H1 (cell line): ENCODE measurements around the gene MAB21L3. TPM values are rescaled to one million over a fixed set of nuclear protein-coding genes. Genes with fewer than 3 reads are reported as not detected.

ENCODE experiments used
- CTCF ChIA-PET: fragments of 300-600 bp; sonication (Branson Sonifier 250); formaldehyde crosslinking; loops from one replicate; lab custom pipeline; 2021; ENCODE audit not compliant: partially characterized antibody; lab: Charles Lee
- POLR2A ChIA-PET: fragments of 300-600 bp; sonication (Branson Sonifier 250); formaldehyde crosslinking; loops from one replicate; lab custom pipeline; 2021; ENCODE audit warnings: inconsistent platforms; ENCODE audit not compliant: partially characterized antibody; lab: Charles Lee
- DNase-seq, 2 experiments: peaks; one replicate each; pipeline versions ENCODE4 v3.0.0 to v3.0.0-alpha.2; 2010 to 2022; ENCODE audit warnings: low spot score in 2 of 2, low read depth in 1 of 2, mixed read lengths in 1 of 2
- FAIRE-seq: peaks from 2 replicates; lab custom pipeline; 2011; peaks lifted over from hg19 to GRCh38; lab: Jason Lieb, UNC
- H2AFZ ChIP-seq: 2 replicates; pipeline ENCODE4 v1.8.1; 2012; ENCODE audit warnings: low read length, inconsistent platforms
- H2AK5ac ChIP-seq: 2 replicates; pipeline ENCODE4 v1.6.1; 2013; ENCODE audit warnings: low read depth, low read length
- H2BK120ac ChIP-seq: replicated peaks from 2 replicates; pipeline ENCODE3; 2013; ENCODE audit warnings: low read depth, low read length, inconsistent platforms
- H2BK12ac ChIP-seq: 2 replicates; pipeline ENCODE4 v1.6.1; 2013; ENCODE audit warnings: low read depth, low read length
- H2BK15ac ChIP-seq: 2 replicates; pipeline ENCODE4 v1.6.1; 2013; ENCODE audit warnings: low read length
- H2BK20ac ChIP-seq: 2 replicates; pipeline ENCODE4 v1.6.1; 2013; ENCODE audit warnings: low read length
- H2BK5ac ChIP-seq: 2 replicates; pipeline ENCODE4 v1.6.1; 2013; ENCODE audit warnings: low read depth, low read length
- H3K14ac ChIP-seq: 2 replicates; pipeline ENCODE4 v1.6.1; 2013; ENCODE audit warnings: inconsistent platforms; ENCODE audit not compliant: insufficient read length
- H3K18ac ChIP-seq: 2 replicates; pipeline ENCODE4 v1.6.1; 2013; ENCODE audit warnings: low read length; ENCODE audit errors: extremely low read depth
- H3K23ac ChIP-seq: 2 replicates; pipeline ENCODE4 v1.6.1; 2013; ENCODE audit warnings: inconsistent platforms; ENCODE audit not compliant: insufficient read length
- H3K23me2 ChIP-seq: 2 replicates; pipeline ENCODE4 v1.6.1; 2013; ENCODE audit warnings: low read depth, low read length
- H3K27ac ChIP-seq: 2 replicates; pipeline ENCODE4 v1.6.1; 2011; ENCODE audit warnings: low read depth, low read length, inconsistent platforms
- H3K27me3 ChIP-seq, 4 experiments: replicated peaks in 1 of 4; 1 replicate in 1 of 4; 2 replicates in 3 of 4; pipeline versions ENCODE4 v1.6.1 to v1.8.1; 2011 to 2013; ENCODE audit warnings: low read length in 3 of 4, mild to moderate bottlenecking in 3 of 4, inconsistent platforms in 2 of 4, mixed read lengths in 2 of 4, moderate library complexity in 1 of 4; ENCODE audit not compliant: control insufficient read depth in 3 of 4, insufficient read depth in 3 of 4; ENCODE audit errors: extremely low read depth in 1 of 4
- H3K36me3 ChIP-seq, 4 experiments: 2 replicates each; pipeline versions ENCODE4 v1.6.1 to v1.8.1; 2011 to 2013; ENCODE audit warnings: mild to moderate bottlenecking in 4 of 4, low read length in 3 of 4, moderate library complexity in 2 of 4, control low read depth in 1 of 4, inconsistent platforms in 1 of 4; ENCODE audit not compliant: insufficient read depth in 4 of 4, control insufficient read depth in 2 of 4
- H3K4ac ChIP-seq: replicated peaks from 2 replicates; pipeline ENCODE3; 2013; ENCODE audit warnings: low read length, low read depth, mixed read lengths, inconsistent platforms; ENCODE audit not compliant: insufficient read length
- H3K4me1 ChIP-seq, 4 experiments: replicated peaks in 1 of 4; 1 replicate in 1 of 4; 2 replicates in 3 of 4; pipeline versions ENCODE4 v1.6.1 to v1.8.1; 2011 to 2013; ENCODE audit warnings: low read length in 3 of 4, inconsistent platforms in 2 of 4, mixed read lengths in 1 of 4; ENCODE audit not compliant: insufficient read depth in 4 of 4, control insufficient read depth in 3 of 4
- H3K4me2 ChIP-seq, 2 experiments: 2 replicates each; pipeline versions ENCODE4 v1.6.1 to v1.8.1; 2011 to 2013; ENCODE audit warnings: low read depth in 2 of 2, low read length in 2 of 2, control low read depth in 1 of 2, inconsistent platforms in 1 of 2, mild to moderate bottlenecking in 1 of 2; ENCODE audit not compliant: insufficient read depth in 1 of 2
- H3K4me3 ChIP-seq, 4 experiments: fragments of 200-600, 300-600 bp in 1 of 4; sonication (generic), shearing (Covaris generic), sonication (Bioruptor Twin) in 1 of 4; 2 replicates each; pipeline versions ENCODE4 v1.5.1 to v1.8.1; 2011 to 2016; ENCODE audit warnings: low read length in 4 of 4, low read depth in 3 of 4, control low read depth in 2 of 4, inconsistent platforms in 2 of 4, mild to moderate bottlenecking in 2 of 4, mixed read lengths in 1 of 4, moderate library complexity in 1 of 4; ENCODE audit not compliant: insufficient read depth in 2 of 4; ENCODE audit errors: extremely low read depth in 1 of 4
- H3K56ac ChIP-seq: replicated peaks from 2 replicates; pipeline ENCODE3; 2013; ENCODE audit warnings: low read depth, mild to moderate bottlenecking, mixed read lengths, low read length, inconsistent platforms; ENCODE audit not compliant: insufficient read length
- H3K79me1 ChIP-seq: 2 replicates; pipeline ENCODE4 v1.6.1; 2013; ENCODE audit warnings: low read depth, low read length, control low read depth
- H3K79me2 ChIP-seq, 2 experiments: 2 replicates each; pipeline versions ENCODE4 v1.6.1 to v1.8.1; 2012 to 2013; ENCODE audit warnings: low read length in 2 of 2, mild to moderate bottlenecking in 2 of 2, inconsistent platforms in 1 of 2; ENCODE audit not compliant: insufficient read depth in 2 of 2, control insufficient read depth in 1 of 2
- H3K9ac ChIP-seq, 4 experiments: replicated peaks in 1 of 4; 1 replicate in 1 of 4; 2 replicates in 3 of 4; pipeline versions ENCODE4 v1.6.1 to v1.8.1; 2011 to 2013; ENCODE audit warnings: low read depth in 3 of 4, low read length in 3 of 4, control low read depth in 2 of 4, mild to moderate bottlenecking in 2 of 4, moderate library complexity in 2 of 4, inconsistent platforms in 1 of 4; ENCODE audit errors: extremely low read depth in 1 of 4
- H3K9me3 ChIP-seq, 2 experiments: 2 replicates each; pipeline versions ENCODE4 v1.6.1 to v1.8.1; 2012 to 2013; ENCODE audit warnings: mild to moderate bottlenecking in 2 of 2, moderate library complexity in 2 of 2, control low read depth in 1 of 2, inconsistent platforms in 1 of 2, low read depth in 1 of 2, low read length in 1 of 2, mixed read lengths in 1 of 2; ENCODE audit not compliant: insufficient read depth in 2 of 2
- H4K20me1 ChIP-seq, 2 experiments: replicated peaks in 1 of 2; 2 replicates each; pipeline versions ENCODE3 to v1.8.1; 2011 to 2013; ENCODE audit warnings: inconsistent platforms in 2 of 2, low read length in 2 of 2, mild to moderate bottlenecking in 1 of 2; ENCODE audit not compliant: insufficient read depth in 2 of 2, control insufficient read depth in 1 of 2
- H4K5ac ChIP-seq: 2 replicates; pipeline ENCODE4 v1.6.1; 2013; ENCODE audit warnings: low read length, low read depth, mixed read lengths, inconsistent platforms; ENCODE audit not compliant: insufficient read length
- H4K8ac ChIP-seq: 2 replicates; pipeline ENCODE4 v1.8.0; 2013; ENCODE audit warnings: mild to moderate bottlenecking, moderate library complexity, low read length, inconsistent platforms; ENCODE audit not compliant: insufficient read depth; ENCODE audit errors: extremely low read depth
- H4K91ac ChIP-seq: replicated peaks from 2 replicates; pipeline ENCODE3; 2013; ENCODE audit warnings: low read length, mixed read lengths, inconsistent platforms; ENCODE audit not compliant: insufficient read length
- CEBPB ChIP-seq: IDR thresholded peaks from 2 replicates; pipeline ENCODE4 v1.6.1; 2012; ENCODE audit warnings: low read depth, low read length
- RBBP5 ChIP-seq: IDR thresholded peaks from 2 replicates; pipeline ENCODE4 v1.7.1; 2012; ENCODE audit warnings: low read depth, mild to moderate bottlenecking, inconsistent platforms, low read length, moderate library complexity, borderline replicate concordance
- SP1 ChIP-seq: IDR thresholded peaks from 2 replicates; pipeline ENCODE4 v1.6.1; 2011; ENCODE audit warnings: low read depth, low read length
- YY1 ChIP-seq: IDR thresholded peaks from 2 replicates; pipeline ENCODE4 v1.6.1; 2011; ENCODE audit warnings: low read depth, mild to moderate bottlenecking, low read length
- WGBS, 2 experiments: shearing (Covaris generic) in 1 of 2; methylation state at CpG; one replicate each; pipeline versions ENCODE4 v1.1.6 to v1.1.7; 2013 to 2015; ENCODE audit warnings: low lambda C conversion rate in 2 of 2, mixed read lengths in 2 of 2, inconsistent platforms in 1 of 2, low coverage in 1 of 2, missing lambda C conversion rate in 1 of 2; ENCODE audit not compliant: insufficient replicate concordance in 2 of 2, insufficient coverage in 1 of 2, insufficient read length in 1 of 2; ENCODE audit errors: extremely low coverage in 1 of 2, missing lambda C conversion rate in 1 of 2; 5-methylcytosine and 5-hydroxymethylcytosine counted together
- long read RNA-seq, 2 experiments: library from RNA in 1 of 2; library from capped mRNA in 1 of 2; stranded (forward); transcript quantifications; one replicate each; pipeline ENCODE4 v2.0.0, GENCODE V29; 2021; ENCODE audit warnings: inconsistent platforms in 1 of 2
- polyA minus RNA-seq, 3 experiments: library from RNA; depleted of rRNA, polyadenylated mRNA; stranded (reverse); fragments of >200 nt; gene quantifications; 1 replicate in 2 of 3; 2 replicates in 1 of 3; pipeline ENCODE4 v1.2.3, GENCODE V29; 2011
- polyA plus RNA-seq, 7 experiments: library from polyadenylated mRNA; depleted of rRNA in 3 of 7; stranded (reverse) in 5 of 7; unstranded in 2 of 7; fragments of >200 nt in 5 of 7; fragments of 200-250 nt in 2 of 7; gene quantifications; 1 replicate in 5 of 7; 2 replicates in 1 of 7; 4 replicates in 1 of 7; pipeline versions ENCODE4 v1.2.1 to v1.2.3, GENCODE V29; 2011 to 2013; ENCODE audit warnings: missing spikeins in 2 of 7, mixed read lengths in 2 of 7
- total RNA-seq: library from RNA; stranded (reverse); fragmentation: NEBNext Ultra II Directional; extraction: Animal tissue kit (Norgen Biotek cat#: 25700); gene quantifications from 2 replicates; pipeline ENCODE4 v1.2.1, GENCODE V29; 2021
- TF ChIP-seq, protein P1 (sequence below): IDR thresholded peaks from 2 replicates; pipeline ENCODE4 v1.6.1; 2012; ENCODE audit warnings: inconsistent platforms

MAB21L3 gene
- not detected in 2 replicates for total RNA-seq
- polyA plus RNA-seq (2011; rRNA removed), result not detected in 2 replicates
- not detected for polyA plus RNA-seq (2011; cell fraction: cytosol; rRNA removed)
- polyA plus RNA-seq (2011; cell fraction: nucleus; rRNA removed), result not detected
- not detected in 4 replicates for polyA plus RNA-seq (2012, experiment 1 of 2)
- not detected for polyA plus RNA-seq (2012, experiment 2 of 2)
- not detected for polyA plus RNA-seq (2013, experiment 1 of 2)
- 0.02 TPM for polyA plus RNA-seq (2013, experiment 2 of 2)
- not detected in 2 replicates for polyA minus RNA-seq (2011; rRNA and poly(A)+ RNA removed)
- polyA minus RNA-seq (2011; cell fraction: cytosol; rRNA and poly(A)+ RNA removed), result not detected
- not detected for polyA minus RNA-seq (2011; cell fraction: nucleus; rRNA and poly(A)+ RNA removed)
- long read RNA-seq, experiment 1, result 0 reads
- long read RNA-seq, experiment 2, result 0 reads

DNA sequence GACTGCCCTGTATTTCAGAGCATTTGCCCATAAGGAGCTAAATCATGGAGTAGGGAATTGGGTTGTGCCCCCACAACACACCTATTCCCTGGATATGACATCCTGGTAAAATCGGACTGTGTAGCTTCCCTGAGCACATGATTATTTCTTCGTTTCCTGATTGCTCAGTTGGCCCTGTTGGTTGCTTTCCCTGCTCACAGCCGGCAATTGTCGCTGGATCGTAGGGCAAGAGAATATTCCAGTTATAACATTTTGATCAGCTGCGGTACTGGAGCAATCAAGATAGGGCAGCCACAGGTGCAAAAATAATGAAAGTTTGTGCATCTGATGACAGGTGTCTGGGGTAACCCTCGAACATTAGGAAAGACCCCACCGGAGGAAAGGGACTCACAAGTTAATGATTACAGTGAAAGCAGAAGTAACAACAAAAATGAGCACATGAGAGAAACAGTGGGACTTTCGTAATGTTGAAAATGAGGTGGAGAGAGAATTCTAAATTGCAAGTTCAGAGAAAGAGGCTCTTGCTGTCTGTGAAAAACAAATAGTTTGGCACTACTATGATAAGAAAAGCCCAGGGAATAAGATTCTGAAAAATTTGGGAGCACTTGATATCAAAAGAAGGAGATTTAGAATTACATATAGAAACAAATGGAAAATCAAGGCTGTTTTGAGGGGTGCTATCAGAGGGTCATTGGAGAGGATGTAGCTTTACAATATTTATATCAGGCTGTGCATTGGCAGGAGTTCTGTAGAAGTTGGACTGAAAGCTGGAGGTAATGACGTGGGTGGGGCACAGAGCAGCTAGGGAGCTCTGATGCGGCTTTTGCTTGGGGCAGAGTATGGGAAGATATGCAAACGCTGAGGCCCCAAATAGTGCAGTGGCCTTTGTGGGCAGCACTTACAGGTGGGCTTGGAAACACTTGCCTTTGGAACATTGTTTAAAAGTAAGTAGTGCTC, at the start of gene MAB21L3:
TSS of gene MAB21L3 (plus strand) at position 833 of the 957 bp plus-strand sequence. CDS start 1,217 bp downstream, outside the sequence.
- Histone ChIP-seq H3K79me2 (no peaks in the 10 kb centered on the region), H3K79me1 (no peaks in the 10 kb centered on the region), H2BK20ac (no peak within 1 kb of the TSS), H2AFZ (peak within 1 kb of the TSS; percentile 61; the same call in 1 of the 2 replicates), H3K4me3 (no peak within 1 kb of the TSS), H2BK120ac (no peak within 1 kb of the TSS), H3K4me1 (no peaks in the 10 kb centered on the region), H4K8ac (no peak within 1 kb of the TSS), H4K91ac (no peak within 1 kb of the TSS), H2AK5ac (no peak within 1 kb of the TSS), H2BK12ac (no peak within 1 kb of the TSS), H3K9me3 (no peaks in the 10 kb centered on the region), H4K20me1 (no peaks in the 10 kb centered on the region), H3K9ac (no peak within 1 kb of the TSS), H3K4ac (no peak within 1 kb of the TSS), H3K36me3 (no peaks in the 10 kb centered on the region), H2BK15ac (no peak within 1 kb of the TSS), H3K56ac (no peak within 1 kb of the TSS), H2BK5ac (no peak within 1 kb of the TSS), H3K27ac (no peak within 1 kb of the TSS), H3K23ac (no peak within 1 kb of the TSS), H3K14ac (no peak within 1 kb of the TSS), H3K27me3 (peaks cover 0 to 1% (median 0%) of the 10 kb centered on the region in 4 experiments; a peak in 1 of 7 replicates), H3K4me2 (no peak within 1 kb of the TSS), H3K18ac (no peak within 1 kb of the TSS), H4K5ac (no peak within 1 kb of the TSS), H3K23me2 (no peaks in the 10 kb centered on the region)
- WGBS, 2 experiments, result 83% methylated on average over 12 of the region's 12 CpGs; no CpG with 5 or more reads in 1 of the 2 experiments
- ChIA-PET POLR2A (no interaction called here), CTCF (interaction anchor here (0.6 to 1.7 kb wide), 5 partner anchors 14 to 1644 kb away, joined by 3 to 6 read pairs (median 3); no protein-coding TSS in a partner anchor)
- FAIRE-seq, result no peak
- no peak for DNase-seq
- TF ChIP-seq CEBPB (no peak), RBBP5 (no peak), YY1 (no peak), SP1 (no peak)
- TF ChIP-seq, protein P1, sequence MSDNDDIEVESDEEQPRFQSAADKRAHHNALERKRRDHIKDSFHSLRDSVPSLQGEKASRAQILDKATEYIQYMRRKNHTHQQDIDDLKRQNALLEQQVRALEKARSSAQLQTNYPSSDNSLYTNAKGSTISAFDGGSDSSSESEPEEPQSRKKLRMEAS, result no peak
